ENCODE results near the gene EPHB2. TPM values are rescaled to one million over a fixed set of nuclear protein-coding genes. Genes with fewer than 3 reads are reported as not detected.

The EPHB2 gene
- total and polyA plus RNA-seq, 2 of the 4 experiments (the other 2 are of a cell fraction): 52.3 to 58.8 TPM

DNA sequence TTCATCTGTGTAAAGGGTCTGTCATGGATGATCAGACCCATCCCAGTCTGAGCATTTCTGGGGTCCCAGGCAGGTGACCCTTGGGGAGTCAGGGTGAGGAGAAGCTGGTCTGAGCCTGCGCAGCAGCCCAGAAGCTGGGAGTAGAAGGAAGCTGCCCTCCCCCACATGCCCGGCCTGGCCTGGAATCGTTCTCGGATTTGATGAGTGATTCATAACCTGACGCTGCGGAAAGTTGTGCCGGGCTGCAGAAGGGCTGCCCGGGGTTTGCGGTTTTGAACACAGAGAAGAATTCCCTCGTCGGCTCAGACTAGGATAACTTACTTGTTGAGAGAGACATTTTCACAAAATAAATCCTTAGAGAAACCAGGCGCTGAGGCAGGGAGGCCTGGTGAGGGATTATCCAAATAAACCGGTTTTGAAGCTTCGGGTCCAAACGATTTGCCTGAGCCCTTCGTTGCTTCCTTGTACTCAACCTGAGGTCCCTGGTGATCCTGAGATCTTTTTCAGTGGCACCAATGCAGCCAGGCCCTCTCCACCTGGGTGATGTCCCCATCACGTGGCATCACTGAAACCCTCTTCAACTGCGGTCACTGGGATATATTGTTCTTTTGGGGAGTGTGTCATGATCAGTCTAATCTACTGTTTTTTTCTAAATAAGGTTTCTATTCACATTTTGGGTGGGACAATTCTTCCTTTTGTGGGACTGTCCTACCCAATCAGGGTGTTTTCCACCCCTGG lies 29.2 kb downstream of the EPHB2 start:
- intact Hi-C loops (cut with micrococcal nuclease) (loop anchor here (1.0 kb wide), 1 partner anchor 29 kb away; no protein-coding TSS in a partner anchor), in situ Hi-C loops (cut with MboI; ENCODE audit: low sequenced_read_pairs) (no loop called here), dilution Hi-C loops (cut with HindIII; ENCODE audit: low sequenced_read_pairs, unreplicated experiment) (no loop called here)
- Histone ChIP-seq H3K4me1 (ENCODE audit: control insufficient read depth, insufficient read depth, low read length) (peaks cover 29% of the 10 kb centered on the region), H2AK9ac (replicated peaks; ENCODE audit: low read depth, low read length, poor library complexity) (peak overlapping the region; percentile 94), H3K9me3 (ENCODE audit: control insufficient read depth, insufficient read depth, low read length) (no peaks in the 10 kb centered on the region), H2AK5ac (ENCODE audit: low read depth, low read length) (peak overlapping the region; percentile 99), H3K9ac (ENCODE audit: low read depth, low read length) (peak overlapping the region; percentile 38), H3K56ac (ENCODE audit: extremely low read depth, insufficient read depth, low read length) (peak overlapping the region; percentile 86), H3K18ac (ENCODE audit: low read depth, low read length) (peak overlapping the region; percentile 77), H3K4ac (ENCODE audit: low read depth, low read length) (peak overlapping the region; percentile 99), H2BK120ac (ENCODE audit: low read depth, low read length) (peak overlapping the region; percentile 95), H3K79me1 (ENCODE audit: low read depth in 1 of 2, low read length in 2 of 2) (peaks cover 34 to 95% of the 10 kb centered on the region in 2 experiments), H2AFZ (replicated peaks; ENCODE audit: low read length, poor library complexity) (peak overlapping the region; percentile 77), H2BK20ac (ENCODE audit: low read depth, low read length) (peak overlapping the region; percentile 98), H2BK5ac (ENCODE audit: low read depth, low read length, poor library complexity, severe bottlenecking) (peak overlapping the region; percentile 89), H4K5ac (ENCODE audit: low read depth, low read length) (peak overlapping the region; percentile 63), H3K27ac (ENCODE audit: insufficient read depth, low read length) (peak overlapping the region; percentile 85), H3K14ac (replicated peaks; ENCODE audit: low read depth, low read length) (peak overlapping the region; percentile 90), H3K36me3 (ENCODE audit: control insufficient read depth, insufficient read depth, low read length) (no peaks in the 10 kb centered on the region), H3K27me3 (ENCODE audit: control insufficient read depth, insufficient read depth, low read length) (no peaks in the 10 kb centered on the region), H4K20me1 (ENCODE audit: insufficient read depth, low read length) (peaks cover 31% of the 10 kb centered on the region), H2BK15ac (ENCODE audit: low read depth, low read length) (peak overlapping the region; percentile 94; the same call in 2 of the 3 replicates), H4K91ac (ENCODE audit: insufficient read depth, low read depth, low read length) (peak overlapping the region; percentile 94), H3K4me2 (ENCODE audit: low read depth, low read length) (peak overlapping the region; percentile 65), H3K23ac (ENCODE audit: low read depth, low read length) (peak overlapping the region; percentile 92), H3K9me1 (ENCODE audit: insufficient read depth, low read length) (peaks cover 48% of the 10 kb centered on the region), H4K8ac (ENCODE audit: low read depth in 2 of 2, low read length in 2 of 2) (peak overlapping the region; percentile 24 to 97), H3K4me3 (ENCODE audit: insufficient read depth, low read depth, low read length) (no peak overlapping the region)
- no TSS peak for BruUV-seq (replicated peaks)
- DNase-seq (peak; percentile 94), ATAC-seq (ENCODE audit: low read depth) (peak; percentile 91)
- no peak for TF ChIP-seq RFX5 (IDR thresholded peaks at IDR 0.05; ENCODE audit: low read depth, low read length)
- TF ChIP-seq MAZ (IDR thresholded peaks at IDR 0.05; ENCODE audit: borderline replicate concordance, low read depth, low read length): peak; percentile 13; the same call in 1 of the 2 replicates
- TF ChIP-seq RCOR1 (IDR thresholded peaks at IDR 0.05; ENCODE audit: insufficient replicate concordance, low read length): no peak
- no peak for TF ChIP-seq CHD1 (IDR thresholded peaks at IDR 0.05; ENCODE audit: low read depth, low read length)
- no peak for TF ChIP-seq MXI1 (IDR thresholded peaks at IDR 0.05; ENCODE audit: borderline replicate concordance, low read depth, low read length)
- TF ChIP-seq MAFK (IDR thresholded peaks at IDR 0.05; ENCODE audit: low read depth, low read length): peak; percentile 56; the same call in 1 of the 2 replicates
- peak; percentile 86 for TF ChIP-seq FOS (IDR thresholded peaks at IDR 0.05; ENCODE audit: low read depth, low read length)
- no peak for TF ChIP-seq CEBPB (IDR thresholded peaks at IDR 0.05; ENCODE audit: low read depth, low read length)
- no peak for TF ChIP-seq POLR2A (IDR thresholded peaks at IDR 0.05; ENCODE audit: low read depth, low read length)
- peak; percentile 86 for TF ChIP-seq NFE2L2 (IDR thresholded peaks at IDR 0.05; ENCODE audit: low read depth, low read length)
- TF ChIP-seq BHLHE40 (IDR thresholded peaks at IDR 0.05; ENCODE audit: low read depth, low read length): peak; percentile 47; the same call in 1 of the 2 replicates
- CTCF ChIA-PET: interaction anchor here (1.0 kb wide), 1 partner anchor 122 kb away, joined by 3 read pairs; no protein-coding TSS in a partner anchor
- 3% methylated on average over 4 of the region's 18 CpGs; no CpG with 5 or more reads in 1 of the 2 experiments for WGBS, 2 experiments (ENCODE audit: extremely low coverage in 2 of 2, insufficient read length in 1 of 2)
- POLR2A ChIA-PET (ENCODE audit: unreplicated experiment): interaction anchor here (1.0 kb wide), 1 partner anchor 23 kb away, joined by 3 read pairs; no protein-coding TSS in a partner anchor

All from IMR-90 (cell line).